Pons (tissue), 1 donor: Measurements from ENCODE around the gene EYA2.
A peak's percentile ranks its signal among the peaks of the same experiment; 100 is the strongest.

Source experiments
- DNase-seq: peaks from one replicate; pipeline ENCODE4 v3.0.0-alpha.2; 2016; ENCODE audit warnings: low spot score

The EYA2 gene

GRCh38 chr20:47066484-47067270 is 172.0 kb downstream of the EYA2 start:
- DNase-seq, result peak; percentile 2

GRCh38 chr20:47067776-47068175 is 173.1 kb downstream of the EYA2 start:
- no peak for DNase-seq

GRCh38 chr20:47070176-47070575 is 175.5 kb downstream of the EYA2 start:
- DNase-seq, result no peak

- DNase-seq, result no peak
These were observed 177.1 kb downstream of the EYA2 start for GRCh38 chr20:47071646-47072185.

DNA sequence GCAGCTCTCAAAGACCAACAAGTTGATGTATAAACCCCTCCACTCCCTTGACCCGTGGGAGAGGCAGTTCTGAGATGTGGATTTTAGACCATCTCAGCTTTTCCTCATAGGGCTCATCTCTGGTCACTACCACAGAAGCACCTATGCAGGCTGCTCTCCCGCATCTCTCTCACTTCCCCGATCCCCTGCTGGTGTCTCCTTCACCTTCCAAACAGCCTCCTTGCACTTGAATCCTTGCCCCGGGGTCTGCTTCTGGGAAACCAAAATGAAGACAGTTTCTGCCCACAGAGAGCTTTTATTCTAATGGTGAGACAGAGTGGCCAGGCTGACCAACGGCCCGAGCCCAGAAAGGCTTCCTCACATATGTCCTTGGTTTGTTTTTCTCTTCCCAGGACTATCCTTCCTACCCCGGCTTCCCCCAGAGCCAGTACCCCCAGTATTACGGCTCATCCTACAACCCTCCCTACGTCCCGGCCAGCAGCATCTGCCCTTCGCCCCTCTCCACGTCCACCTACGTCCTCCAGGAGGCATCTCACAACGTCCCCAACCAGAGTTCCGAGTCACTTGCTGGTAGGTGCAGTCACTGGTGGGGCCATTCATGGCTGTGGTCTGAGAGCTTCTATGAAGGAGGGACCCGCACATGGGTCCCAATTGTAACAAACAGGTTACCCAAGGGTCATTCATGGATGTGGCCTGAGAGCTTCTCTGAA is 179.3 kb downstream of the EYA2 start:
- DNase-seq, result no peak

DNA sequence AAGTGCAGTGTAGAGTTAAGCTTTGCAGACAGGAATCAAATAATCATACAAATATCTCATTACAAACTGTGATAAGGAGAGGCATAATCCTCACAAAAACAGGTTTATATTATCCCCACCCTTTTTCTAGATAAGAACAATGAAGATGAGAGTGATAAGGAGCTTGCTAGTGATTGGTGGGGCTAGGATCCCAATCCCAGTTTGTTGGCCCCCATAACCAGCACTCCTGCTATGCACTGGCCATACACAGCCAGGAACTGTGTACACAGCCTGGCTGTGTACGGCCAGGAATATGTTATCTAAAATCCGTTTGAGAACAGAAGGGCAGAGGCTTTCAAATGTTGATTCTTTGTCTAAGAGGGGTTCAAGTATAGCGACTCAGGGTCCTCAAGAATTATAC is 180.6 kb downstream of the EYA2 start:
- no peak for DNase-seq

- DNase-seq, result no peak
These were observed 184.4 kb downstream of the EYA2 start for GRCh38 chr20:47079047-47079446.

GRCh38 chr20:47080365-47080764 is 185.7 kb downstream of the EYA2 start:
- DNase-seq, result no peak

DNA sequence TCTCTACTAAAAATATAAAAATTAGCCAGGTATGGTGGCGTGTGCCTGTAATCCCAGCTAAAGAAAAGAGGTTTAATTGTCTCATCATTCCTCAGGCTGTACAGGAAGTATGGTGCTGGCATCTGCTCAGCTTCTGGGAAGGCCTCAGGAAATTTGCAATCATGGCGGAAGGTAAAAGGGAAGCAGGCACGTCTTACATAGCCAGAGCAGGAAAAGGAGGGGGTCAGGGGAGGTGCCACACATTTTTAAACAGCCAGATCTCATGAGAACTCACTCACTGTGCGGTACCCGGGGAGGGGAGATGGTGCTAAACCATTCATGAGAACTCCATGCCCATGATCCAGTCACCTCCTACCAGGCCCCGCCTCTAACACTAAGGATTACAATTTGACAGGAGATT is 191.7 kb downstream of the EYA2 start:
- no peak for DNase-seq

GRCh38 chr20:47088335-47088734 is 193.7 kb downstream of the EYA2 start:
- no peak for DNase-seq

DNA sequence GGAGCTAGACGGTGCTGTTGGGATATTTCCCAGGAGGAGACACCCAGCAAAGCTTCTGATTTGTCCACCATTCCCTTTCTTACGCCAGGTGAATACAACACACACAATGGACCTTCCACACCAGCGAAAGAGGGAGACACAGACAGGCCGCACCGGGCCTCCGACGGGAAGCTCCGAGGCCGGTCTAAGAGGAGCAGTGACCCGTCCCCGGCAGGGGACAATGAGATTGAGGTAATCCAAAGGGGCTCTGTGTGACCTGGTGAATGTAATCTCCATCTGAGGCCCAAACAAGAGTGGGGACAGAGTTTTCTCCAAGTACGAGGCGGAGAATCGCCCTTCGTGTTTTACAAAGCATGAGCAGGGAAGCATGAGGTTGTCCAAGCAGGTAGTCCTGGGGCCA is 194.5 kb downstream of the EYA2 start:
- DNase-seq, result no peak

DNA sequence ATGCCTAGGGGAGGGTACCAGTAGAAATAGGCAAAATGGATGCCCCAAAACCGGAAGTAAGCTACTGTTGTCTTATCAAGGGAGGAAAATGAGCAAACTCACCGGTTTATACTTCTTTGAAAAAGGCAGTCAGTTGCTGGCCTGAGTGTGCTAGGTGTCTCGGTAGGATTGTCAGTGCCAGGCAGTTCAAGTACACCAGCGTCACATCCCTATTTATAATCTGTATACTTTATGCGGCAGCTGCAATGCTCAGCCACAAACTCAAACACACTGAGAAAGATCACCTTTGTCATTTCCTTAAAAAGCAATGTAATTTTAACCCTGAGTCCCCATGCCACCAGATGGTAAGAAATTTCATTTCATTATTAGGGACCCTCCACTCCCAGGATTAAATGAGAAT is 196.2 kb downstream of the EYA2 start:
- DNase-seq, result no peak

DNA sequence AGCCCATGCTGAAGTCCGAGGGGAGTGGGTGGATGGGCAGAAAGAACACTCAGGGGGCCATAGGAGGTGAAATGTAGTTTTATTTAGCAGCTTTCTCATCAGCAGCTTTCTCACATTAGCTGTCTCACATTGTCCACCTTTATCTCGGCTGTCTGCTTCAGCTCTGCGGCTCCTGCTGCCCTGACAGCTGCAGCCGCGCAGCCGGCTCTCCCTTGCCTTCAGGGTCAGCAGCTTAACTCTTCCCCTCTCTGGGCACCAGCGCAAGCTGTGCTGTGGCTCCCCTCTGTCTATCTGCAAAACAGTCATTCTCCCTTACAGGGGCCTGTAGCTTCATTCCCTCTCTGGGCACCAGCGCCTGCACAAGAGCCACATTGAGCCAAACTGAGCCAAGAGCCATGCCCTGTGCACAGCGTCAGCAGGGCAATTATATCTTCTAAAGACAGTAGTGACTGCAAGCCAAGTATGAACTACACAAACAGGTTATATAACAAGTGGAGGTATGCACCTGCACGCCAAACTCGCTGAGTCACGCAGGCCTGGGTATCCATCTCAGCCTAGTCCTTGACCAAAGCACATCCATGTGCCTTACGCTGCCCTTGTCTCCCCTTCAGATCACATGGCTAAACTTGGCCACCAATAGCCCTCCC is 198.8 kb downstream of the EYA2 start:
- no peak for DNase-seq

GRCh38 chr20:47095690-47096089 is 201.0 kb downstream of the EYA2 start:
- no peak for DNase-seq

- no peak for DNase-seq
These were observed 203.3 kb downstream of the EYA2 start for GRCh38 chr20:47097691-47098622.

DNA sequence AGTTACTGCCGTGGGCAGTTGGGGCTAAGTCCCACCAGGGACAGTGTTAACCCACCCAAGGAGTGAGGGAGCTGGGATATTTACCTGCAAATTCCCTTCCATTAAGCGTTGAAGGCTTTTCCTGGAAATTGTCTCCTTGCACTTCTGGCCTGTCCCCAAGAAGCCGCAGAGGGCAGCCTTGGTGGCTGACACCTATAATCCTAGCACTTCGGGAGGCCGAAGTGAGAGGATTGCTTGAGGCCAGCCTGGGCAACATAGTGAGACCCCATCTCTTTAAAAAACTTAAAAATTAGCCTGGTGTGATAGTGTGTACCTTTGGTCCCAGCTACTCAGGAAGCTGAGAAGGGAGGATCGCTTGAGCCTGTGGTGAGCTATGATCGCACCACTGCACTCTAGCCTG is 204.4 kb downstream of the EYA2 start:
- DNase-seq, result no peak

- DNase-seq, result no peak
These were observed 205.3 kb downstream of the EYA2 start for GRCh38 chr20:47099825-47100441.

- no peak for DNase-seq
These were observed 208.0 kb downstream of the EYA2 start for GRCh38 chr20:47102629-47103028.

DNA sequence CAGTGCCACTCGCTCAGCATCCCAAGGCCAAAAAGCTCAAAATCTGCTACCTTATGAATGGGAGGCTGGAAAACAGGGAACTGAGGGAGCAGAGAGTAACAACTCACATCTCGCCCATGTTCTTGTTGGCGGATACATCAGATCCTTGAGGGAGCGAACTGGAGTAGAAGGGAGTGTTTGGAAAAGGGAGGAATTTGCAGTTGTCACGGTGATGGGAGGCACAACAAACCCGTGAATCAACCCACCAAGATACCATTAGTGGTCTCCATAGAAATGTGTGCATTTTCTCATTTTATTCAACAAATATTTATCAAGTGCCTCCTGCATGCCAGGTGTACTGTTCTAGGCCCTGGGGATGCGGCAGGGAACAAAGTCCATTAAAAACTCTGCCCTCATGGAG is 212.1 kb downstream of the EYA2 start:
- DNase-seq, result no peak

DNA sequence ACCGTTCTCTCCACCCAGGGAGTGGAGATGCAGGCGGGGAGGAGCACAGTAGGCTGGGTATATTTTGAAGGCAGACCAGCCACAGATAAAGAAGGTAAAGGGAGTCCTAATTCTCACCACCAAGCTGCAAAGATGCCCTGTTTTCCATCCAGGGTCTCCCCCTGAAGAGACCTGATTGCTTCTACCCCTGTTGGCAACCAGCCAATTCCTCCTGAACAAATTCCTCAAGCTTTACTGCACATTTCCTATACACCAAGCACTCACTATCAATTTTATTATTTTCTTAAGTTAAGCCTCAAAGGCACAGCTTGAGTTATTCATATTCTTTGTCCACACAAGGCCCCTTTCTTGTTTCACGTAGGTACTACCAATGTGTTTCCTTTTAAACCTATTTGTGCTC is 214.4 kb downstream of the EYA2 start:
- DNase-seq, result no peak

DNA sequence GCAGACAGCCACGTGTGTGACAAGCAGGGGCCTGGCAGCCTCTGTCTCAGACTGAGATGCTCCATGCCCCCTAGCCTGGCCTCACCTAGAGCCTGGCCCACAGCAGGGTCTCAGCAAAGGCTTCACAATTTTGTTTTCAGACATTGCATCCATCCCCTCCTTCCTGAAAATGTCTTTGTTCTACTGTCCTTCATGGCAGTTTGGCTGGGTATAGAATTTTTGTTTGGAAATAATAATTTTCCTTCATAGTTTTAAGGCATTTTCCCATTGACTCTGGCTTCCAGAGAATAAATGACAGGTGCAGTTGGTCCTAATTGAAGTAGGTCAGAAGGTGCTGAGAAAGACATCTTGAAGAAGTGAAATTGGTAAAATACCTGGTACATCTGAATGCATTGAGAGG is 216.2 kb downstream of the EYA2 start:
- DNase-seq, result no peak
